T-helper 1 cell treated with Interleukin-12 subunit alpha and Interleukin-12 subunit beta and Interleukin-4 antibody, amounts not matched to agents 30 ng/mL and 1 ng/mL, for 36 hours (primary cell): ENCODE data around the gene NHLRC2. TPM values are rescaled to one million over a fixed set of nuclear protein-coding genes. Genes with fewer than 3 reads are reported as not detected.
"Not testable (repeated sequence)": the region's sequence is repeated elsewhere in the genome, so short reads cannot be mapped to it uniquely, and the experiment has no call there.

ENCODE experiments used
- intact Hi-C: fragments of 100-400 bp; cut with micrococcal nuclease; formaldehyde crosslinking; loops from one replicate; pipeline ENCODE4 v1.15.1; 2024
- total RNA-seq: library from RNA; stranded (reverse); gene quantifications from 2 replicates; pipeline ENCODE4 v1.2.3, GENCODE V29; 2022

Gene NHLRC2
- total RNA-seq, 1 donor from 2014 or later = 24.9 TPM

DNA sequence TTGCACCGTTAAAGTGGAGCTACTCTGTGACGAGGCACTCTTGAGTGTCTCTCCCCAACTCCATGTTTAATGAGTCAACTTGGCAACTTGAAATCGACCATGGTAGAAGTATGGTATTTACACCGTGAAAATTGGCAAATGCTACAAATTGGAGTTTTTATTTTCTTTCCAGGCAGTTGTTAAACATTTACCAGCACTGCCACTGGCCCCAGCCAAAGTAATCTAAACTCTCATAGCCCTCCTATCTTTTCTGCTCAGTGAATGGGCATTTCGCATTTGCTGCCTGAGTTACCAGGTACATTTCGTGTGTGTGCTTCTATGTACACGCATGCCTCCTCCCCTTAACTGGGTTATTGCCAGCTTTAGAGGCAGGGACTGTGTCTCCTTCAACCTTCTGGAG lies 83.3 kb downstream of the NHLRC2 start:
- intact Hi-C loops = no loop called here

- intact Hi-C loops = no loop called here
These were observed 84.9 kb downstream of the NHLRC2 start for GRCh38 chr10:113939212-113939860.

DNA sequence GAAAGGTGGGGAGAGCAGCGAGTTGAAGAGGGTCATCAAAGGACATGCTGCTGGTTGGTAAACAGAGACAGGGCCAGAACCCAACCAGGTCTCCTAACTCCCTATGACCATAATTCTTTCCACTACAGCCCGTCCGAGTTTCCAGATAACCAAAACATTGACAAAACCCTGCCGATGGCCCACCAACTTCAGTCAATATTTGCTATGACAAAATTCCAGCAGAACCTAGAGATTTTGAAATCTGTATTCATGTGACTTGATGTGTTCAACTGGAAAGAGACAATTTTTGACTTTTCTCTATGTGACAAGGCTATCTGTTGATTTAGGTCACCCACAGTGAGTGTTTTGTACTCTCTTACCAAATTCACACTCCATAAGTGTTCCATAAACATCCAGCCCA lies 86.7 kb downstream of the NHLRC2 start:
- intact Hi-C loops = no loop called here

DNA sequence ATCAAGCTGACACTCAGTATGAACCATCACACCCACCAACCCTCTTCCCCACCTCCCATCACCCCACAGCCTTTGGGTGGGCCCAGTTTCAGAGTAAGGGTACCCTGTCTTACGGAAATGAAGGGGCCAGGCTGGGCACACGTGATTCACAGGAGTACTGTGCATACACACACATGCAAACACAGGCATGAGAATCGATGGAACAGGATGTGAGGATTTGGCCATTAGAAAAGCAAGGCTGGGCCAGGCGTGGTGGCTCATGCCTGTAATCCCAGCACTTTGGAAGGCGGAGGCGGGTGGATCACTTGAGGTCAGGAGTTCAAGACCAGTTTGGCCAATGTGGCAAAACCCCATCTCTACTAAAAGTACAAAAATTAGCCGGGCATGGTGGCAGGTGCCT lies 88.7 kb downstream of the NHLRC2 start:
- intact Hi-C loops = not testable (repeated sequence)

GRCh38 chr10:113945075-113945686 lies 90.7 kb downstream of the NHLRC2 start:
- intact Hi-C loops = no loop called here

- intact Hi-C loops = no loop called here
These were observed 91.2 kb downstream of the NHLRC2 start for GRCh38 chr10:113945687-113946085.

DNA sequence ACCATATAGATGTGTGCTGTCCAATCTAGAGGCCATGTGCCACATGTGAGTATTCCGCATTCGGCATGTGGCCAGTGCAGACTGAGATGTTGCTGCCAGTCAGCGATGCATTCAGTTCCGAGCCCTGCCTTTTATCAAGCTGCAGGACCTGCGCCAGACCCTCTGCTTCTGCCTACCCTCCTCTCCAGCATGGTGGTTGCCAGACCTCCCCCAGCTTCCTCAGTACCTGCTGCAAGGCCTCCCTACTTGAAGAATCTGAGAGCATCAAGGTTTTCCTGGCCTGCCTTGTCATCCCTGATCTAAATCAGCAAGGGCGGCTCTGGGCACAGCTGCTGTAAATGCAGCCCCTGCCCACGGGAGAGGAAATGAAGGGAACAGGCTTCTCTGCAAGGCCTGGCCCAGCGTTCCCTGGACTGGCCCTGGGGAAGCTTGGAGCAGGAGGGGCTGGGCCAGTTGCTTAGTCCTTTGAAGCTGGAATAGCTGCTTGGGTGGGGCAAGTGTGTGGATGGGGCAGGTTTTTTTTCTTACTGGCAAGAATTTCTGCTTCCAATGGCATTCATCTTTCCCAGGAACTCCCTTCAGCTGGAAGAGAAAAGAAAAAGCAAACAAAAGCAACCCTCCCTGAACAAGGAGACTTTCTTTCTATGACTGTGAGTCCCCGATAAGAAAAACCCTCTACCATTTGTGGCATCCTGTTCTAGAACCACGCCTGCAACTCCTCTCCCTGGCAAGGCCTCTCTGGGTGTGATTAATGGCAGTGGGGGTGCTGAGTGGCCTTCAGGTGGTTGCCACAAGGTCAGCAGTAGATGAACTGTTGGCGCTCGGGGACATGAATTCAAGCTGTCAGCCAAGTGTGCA lies 93.0 kb downstream of the NHLRC2 start:
- intact Hi-C loops = no loop called here

GRCh38 chr10:113948048-113948447 lies 93.6 kb downstream of the NHLRC2 start:
- intact Hi-C loops = no loop called here

DNA sequence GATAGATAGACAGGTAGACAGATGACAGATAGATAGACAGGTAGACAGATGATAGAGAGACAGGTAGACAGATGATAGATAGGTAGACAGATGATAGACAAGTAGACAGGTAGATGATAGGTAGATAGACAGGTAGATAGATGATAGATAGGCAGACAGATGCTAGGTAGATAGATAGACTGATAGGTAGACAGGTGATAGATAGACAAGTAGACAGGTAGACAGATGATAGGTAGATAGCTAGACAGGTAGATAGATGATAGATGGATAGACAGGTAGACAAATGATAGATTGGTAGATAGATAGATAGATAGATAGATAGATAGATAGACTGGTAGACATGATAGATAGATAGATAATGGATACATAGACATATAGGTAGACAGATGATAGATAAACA lies 95.8 kb downstream of the NHLRC2 start:
- intact Hi-C loops = loop anchor here (5.0 kb wide), 1 partner anchor 42 kb away; no protein-coding TSS in a partner anchor

- intact Hi-C loops = loop anchor here (1.0 to 5.0 kb wide), 2 partner anchors 39 to 154 kb away; no protein-coding TSS in a partner anchor
These were observed 99.2 kb downstream of the NHLRC2 start for GRCh38 chr10:113953505-113954272.

- intact Hi-C loops = loop anchor here (5.0 kb wide), 1 partner anchor 38 kb away; no protein-coding TSS in a partner anchor
These were observed 99.9 kb downstream of the NHLRC2 start for GRCh38 chr10:113954409-113954808.

DNA sequence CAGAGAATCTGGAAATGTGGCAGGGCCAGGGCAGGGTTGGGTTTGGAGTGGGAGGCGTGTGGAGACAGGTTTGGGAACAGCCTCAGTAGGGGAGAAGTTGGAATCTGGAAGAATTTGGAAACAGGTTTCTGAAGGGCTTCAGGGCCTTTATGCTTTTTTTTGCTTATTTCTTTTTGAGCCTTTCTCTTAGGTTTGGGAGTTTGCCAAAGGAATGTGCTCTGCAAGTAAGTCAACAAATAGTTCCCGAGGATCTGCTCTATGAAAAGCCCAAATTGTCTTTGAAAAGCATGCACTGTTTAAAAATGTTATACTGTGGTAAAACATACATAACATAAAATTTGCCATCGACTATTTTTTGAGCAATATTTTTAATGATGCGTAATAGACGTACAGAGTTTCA lies 102.6 kb downstream of the NHLRC2 start:
- intact Hi-C loops = no loop called here

- intact Hi-C loops = no loop called here
These were observed 104.3 kb downstream of the NHLRC2 start for GRCh38 chr10:113958631-113959382.

- intact Hi-C loops = no loop called here
These were observed 104.9 kb downstream of the NHLRC2 start for GRCh38 chr10:113959383-113959760.

- intact Hi-C loops = loop anchor here (1.0 to 10.0 kb wide), 12 partner anchors 22 to 974 kb away; partner anchors contain the start of genes CASP7, CCDC186, DCLRE1A and NHLRC2
These were observed 106.2 kb downstream of the NHLRC2 start for GRCh38 chr10:113960617-113961181.

- intact Hi-C loops = loop anchor here (1.0 to 10.0 kb wide), 12 partner anchors 21 to 973 kb away; partner anchors contain the start of genes CASP7, CCDC186, DCLRE1A and NHLRC2
These were observed 106.9 kb downstream of the NHLRC2 start for GRCh38 chr10:113961182-113962031.

DNA sequence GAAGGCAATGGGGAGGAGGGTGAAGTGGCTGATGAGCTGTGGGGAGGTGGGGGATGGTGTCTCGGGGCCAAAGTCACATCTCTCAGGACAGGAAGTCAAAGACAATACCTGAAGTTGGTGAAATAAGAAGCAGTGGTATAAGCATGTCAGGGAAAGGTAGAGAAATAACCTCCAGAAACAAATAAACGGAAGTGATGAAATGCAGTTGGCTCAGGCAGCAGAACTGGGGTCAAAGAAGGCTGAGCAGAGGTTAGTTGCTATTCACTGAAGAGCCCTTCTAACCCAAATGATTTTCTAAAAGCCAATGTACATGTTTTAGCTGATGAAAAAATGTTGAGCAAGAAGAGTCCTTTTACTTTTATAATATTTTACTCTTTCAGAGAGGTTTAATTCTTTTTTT lies 110.6 kb downstream of the NHLRC2 start:
- intact Hi-C loops = loop anchor here (10.0 kb wide), 1 partner anchor 970 kb away; the partner anchor contains the start of gene TRUB1

DNA sequence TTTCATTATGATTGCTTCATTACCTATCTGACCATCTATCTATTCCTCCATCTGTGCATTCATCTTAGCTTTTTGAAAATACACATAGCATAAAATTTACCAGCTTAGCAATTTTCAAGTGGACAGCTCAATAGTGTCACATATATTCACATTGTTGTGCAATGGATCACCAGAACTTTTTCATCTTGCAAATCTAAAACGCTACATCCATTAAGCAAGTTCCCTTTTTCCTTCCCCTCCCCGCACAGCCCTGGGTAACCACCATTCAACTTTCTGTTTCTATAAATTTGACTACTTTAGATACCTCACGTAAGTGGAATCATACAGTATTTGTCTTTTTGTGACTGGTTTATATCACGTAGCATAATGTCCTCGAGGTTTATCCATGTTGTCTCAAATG lies 111.2 kb downstream of the NHLRC2 start:
- intact Hi-C loops = loop anchor here (10.0 kb wide), 1 partner anchor 969 kb away; the partner anchor contains the start of gene TRUB1
